GM21619 (cell line): ENCODE data around the gene TNPO3.
"Not testable (repeated sequence)": the region's sequence is repeated elsewhere in the genome, so short reads cannot be mapped to it uniquely, and the experiment has no call there.

Experiments used
- ATAC-seq: cut with Tn5 transposase; IDR thresholded peaks from one replicate; pipeline ENCODE4 v1.9.1; 2021; ENCODE audit not compliant: unreplicated experiment

The TNPO3 gene

GRCh38 chr7:128968624-128969023, 86.3 kb downstream of the TNPO3 start:
- ATAC-seq, result no peak

GRCh38 chr7:128963327-128963757, 91.6 kb downstream of the TNPO3 start:
- peak; percentile 85 for ATAC-seq

GRCh38 chr7:128962899-128963298, 92.0 kb downstream of the TNPO3 start:
- no peak for ATAC-seq

- ATAC-seq, result no peak
These were observed 93.8 kb downstream of the TNPO3 start for GRCh38 chr7:128961030-128961659.

GRCh38 chr7:128959296-128959695, 95.6 kb downstream of the TNPO3 start:
- ATAC-seq, result no peak

DNA sequence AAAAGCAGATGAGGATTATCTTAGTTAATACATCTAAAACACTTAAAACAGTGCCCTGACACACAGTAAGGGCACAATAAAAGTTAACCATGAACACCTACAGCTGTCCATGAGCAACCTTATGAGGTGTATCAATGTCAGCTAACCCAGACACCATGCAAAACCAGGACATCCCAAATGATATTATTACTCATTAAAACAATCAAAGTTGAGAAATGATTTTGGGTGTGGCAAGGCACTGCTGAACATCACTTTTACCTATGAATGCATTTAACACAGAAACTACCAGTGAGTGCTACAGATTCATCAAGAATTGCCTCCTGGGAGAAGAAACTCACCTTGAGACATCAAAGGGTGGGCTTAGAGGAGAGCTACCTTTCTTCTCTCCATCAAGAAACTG, 98.9 kb downstream of the TNPO3 start:
- ATAC-seq, result no peak

- ATAC-seq, result peak; percentile 44
These were observed 99.8 kb downstream of the TNPO3 start for GRCh38 chr7:128954830-128955802.

GRCh38 chr7:128954150-128954549, 100.8 kb downstream of the TNPO3 start:
- no peak for ATAC-seq

DNA sequence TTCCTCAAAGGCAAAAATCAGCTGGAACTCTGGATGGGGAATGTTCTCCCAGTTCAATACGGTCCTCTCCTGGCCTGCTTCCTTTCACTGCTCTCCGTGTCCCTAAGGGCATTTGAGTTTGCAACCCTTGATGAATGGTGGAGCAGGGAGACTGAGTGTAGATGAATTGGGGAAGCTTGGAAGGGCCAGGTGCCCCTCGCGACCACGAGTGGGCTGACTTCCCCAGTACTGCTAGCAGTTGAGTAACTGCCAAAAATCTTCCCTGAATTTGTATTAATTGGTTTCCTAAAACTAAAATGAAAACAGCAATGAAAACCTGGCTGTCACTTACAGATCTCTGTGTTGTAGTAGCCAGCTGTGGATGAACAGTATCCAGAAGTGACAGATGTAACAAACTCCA, 103.6 kb downstream of the TNPO3 start:
- no peak for ATAC-seq

- no peak for ATAC-seq
These were observed 105.7 kb downstream of the TNPO3 start for GRCh38 chr7:128948976-128949760.

- ATAC-seq, result no peak
These were observed 106.5 kb downstream of the TNPO3 start for GRCh38 chr7:128948312-128948973.

- no peak for ATAC-seq
These were observed 107.1 kb downstream of the TNPO3 start for GRCh38 chr7:128947854-128948253.

DNA sequence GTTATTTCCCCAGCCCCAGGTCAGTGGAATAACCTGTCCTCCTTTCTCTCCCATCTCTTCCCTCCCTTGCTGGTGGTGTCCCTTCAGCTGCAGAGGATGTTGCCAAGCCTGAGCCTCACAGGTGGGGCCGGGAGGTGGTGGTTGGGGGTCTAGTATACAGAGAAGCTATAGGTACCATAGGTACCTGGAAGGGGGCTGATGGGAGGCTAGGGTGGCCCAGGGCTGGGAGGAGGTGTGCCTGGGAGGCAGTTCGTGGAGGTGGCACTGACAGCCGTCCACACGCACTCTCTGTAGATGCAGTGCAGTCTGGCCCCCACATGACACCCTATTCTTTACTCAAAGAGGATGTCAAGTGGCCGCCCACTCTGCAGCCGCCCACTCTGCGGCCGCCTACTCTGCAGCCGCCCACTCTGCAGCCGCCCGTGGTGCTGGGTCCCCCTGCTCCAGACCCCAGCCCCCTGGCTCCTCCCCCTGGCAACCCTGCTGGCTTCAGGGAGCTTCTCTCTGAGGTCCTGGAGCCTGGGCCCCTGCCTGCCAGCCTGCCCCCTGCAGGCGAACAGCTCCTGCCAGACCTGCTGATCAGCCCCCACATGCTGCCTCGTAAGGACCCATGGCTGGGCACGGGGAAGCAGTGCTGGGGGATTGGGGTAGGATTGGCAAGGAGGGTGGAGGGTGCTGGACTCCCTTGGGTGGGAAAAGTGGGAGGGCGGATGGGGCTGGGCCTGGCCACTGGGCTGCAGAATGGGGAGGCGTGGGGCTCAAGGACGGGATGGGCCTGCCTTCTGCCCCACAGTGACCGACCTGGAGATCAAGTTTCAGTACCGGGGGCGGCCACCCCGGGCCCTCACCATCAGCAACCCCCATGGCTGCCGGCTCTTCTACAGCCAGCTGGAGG, 107.7 kb downstream of the TNPO3 start:
- ATAC-seq, result no peak

- no peak for ATAC-seq
These were observed 109.1 kb downstream of the TNPO3 start for GRCh38 chr7:128945668-128946366.

- no peak for ATAC-seq
These were observed 110.2 kb downstream of the TNPO3 start for GRCh38 chr7:128944487-128945236.

GRCh38 chr7:128943251-128943650, 111.7 kb downstream of the TNPO3 start:
- not testable (repeated sequence) for ATAC-seq

- ATAC-seq, result no peak
These were observed 112.9 kb downstream of the TNPO3 start for GRCh38 chr7:128941946-128942526.

- ATAC-seq, result no peak
These were observed 113.5 kb downstream of the TNPO3 start for GRCh38 chr7:128941323-128941890.
